NCI-H524 treated with DMSO at 0.1 percent for 48 hours (cell line): ENCODE measurements around the gene HIPK4.
"Not testable (repeated sequence)": the region's sequence is repeated elsewhere in the genome, so short reads cannot be mapped to it uniquely, and the experiment has no call there.

ENCODE experiments used
- DNase-seq: peaks from one replicate; lab custom pipeline; 2025; lab: John Stamatoyannopoulos, UW

HIPK4 gene

GRCh38 chr19:40390084-40390742 lies at the start of gene HIPK4:
Gene HIPK4, minus strand, starts transcription at chr19:40390181. Its CDS starts 279 bp downstream, at chr19:40389902.
- DNase-seq, result no peak

GRCh38 chr19:40438284-40438683 lies 48.3 kb upstream of the HIPK4 start:
- no peak for DNase-seq

- DNase-seq, result no peak
Measured at GRCh38 chr19:40433391-40434216, 43.6 kb upstream of the HIPK4 start.

GRCh38 chr19:40432760-40433159 lies 42.8 kb upstream of the HIPK4 start:
- DNase-seq, result not testable (repeated sequence)

- DNase-seq, result no peak
Measured at GRCh38 chr19:40431698-40432097, 41.7 kb upstream of the HIPK4 start.

- DNase-seq, result not testable (repeated sequence)
Measured at GRCh38 chr19:40430242-40430641, 40.3 kb upstream of the HIPK4 start.

- not testable (repeated sequence) for DNase-seq
Measured at GRCh38 chr19:40428197-40428596, 38.2 kb upstream of the HIPK4 start.

GRCh38 chr19:40425450-40426287 lies 35.7 kb upstream of the HIPK4 start, which contains the start of gene SERTAD1:
Gene SERTAD1, minus strand, starts transcription at chr19:40425992. Its CDS starts 2,446 bp downstream, at chr19:40423546.
- peak; percentile 98 for DNase-seq

GRCh38 chr19:40424637-40425449 lies 34.9 kb upstream of the HIPK4 start:
- DNase-seq, result no peak

GRCh38 chr19:40423938-40424337 lies 34.0 kb upstream of the HIPK4 start:
- DNase-seq, result no peak

GRCh38 chr19:40422748-40423566 lies 33.0 kb upstream of the HIPK4 start:
- no peak for DNase-seq

- DNase-seq, result no peak
Measured at GRCh38 chr19:40421993-40422747, 32.2 kb upstream of the HIPK4 start.

GRCh38 chr19:40420766-40421765 lies 31.1 kb upstream of the HIPK4 start:
- peak; percentile 60 for DNase-seq

GRCh38 chr19:40420451-40420765 lies 30.4 kb upstream of the HIPK4 start:
- DNase-seq, result no peak

- no peak for DNase-seq
Measured at GRCh38 chr19:40419780-40420179, 29.8 kb upstream of the HIPK4 start.

- peak; percentile 93 for DNase-seq
Measured at GRCh38 chr19:40419066-40419612, 29.2 kb upstream of the HIPK4 start.

- DNase-seq, result no peak
Measured at GRCh38 chr19:40418040-40418439, 28.1 kb upstream of the HIPK4 start.

- no peak for DNase-seq
Measured at GRCh38 chr19:40417643-40417981, 27.6 kb upstream of the HIPK4 start.
